GM18502 (cell line): ENCODE results near the gene RBP2.
"Not testable (repeated sequence)": the region's sequence is repeated elsewhere in the genome, so short reads cannot be mapped to it uniquely, and the experiment has no call there.

Experiments
- ATAC-seq: cut with Tn5 transposase; IDR thresholded peaks from one replicate; pipeline ENCODE4 v1.9.1; 2021; ENCODE audit warnings: mild to moderate bottlenecking; ENCODE audit not compliant: unreplicated experiment, poor library complexity

RBP2 gene

DNA sequence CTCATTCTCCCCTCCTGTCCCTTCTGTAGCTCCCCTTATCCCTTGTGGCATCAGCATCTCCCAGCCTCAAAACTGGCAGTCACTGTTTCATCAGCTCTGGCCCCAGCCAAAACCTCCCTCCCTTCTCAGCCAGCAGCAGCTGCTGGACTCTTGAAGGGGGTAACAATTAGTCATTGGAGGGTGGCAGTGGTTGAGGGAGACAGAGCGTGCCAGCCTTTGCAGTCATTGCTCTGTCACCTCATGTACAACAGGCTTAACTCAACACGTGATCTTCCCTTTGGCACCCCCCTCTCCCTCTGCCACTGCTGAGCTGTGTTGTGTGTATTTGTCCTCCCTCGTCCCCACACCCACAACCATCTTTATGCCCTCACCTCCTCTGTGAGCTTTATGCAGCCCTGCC, 28.2 kb downstream of the RBP2 start:
- no peak for ATAC-seq

DNA sequence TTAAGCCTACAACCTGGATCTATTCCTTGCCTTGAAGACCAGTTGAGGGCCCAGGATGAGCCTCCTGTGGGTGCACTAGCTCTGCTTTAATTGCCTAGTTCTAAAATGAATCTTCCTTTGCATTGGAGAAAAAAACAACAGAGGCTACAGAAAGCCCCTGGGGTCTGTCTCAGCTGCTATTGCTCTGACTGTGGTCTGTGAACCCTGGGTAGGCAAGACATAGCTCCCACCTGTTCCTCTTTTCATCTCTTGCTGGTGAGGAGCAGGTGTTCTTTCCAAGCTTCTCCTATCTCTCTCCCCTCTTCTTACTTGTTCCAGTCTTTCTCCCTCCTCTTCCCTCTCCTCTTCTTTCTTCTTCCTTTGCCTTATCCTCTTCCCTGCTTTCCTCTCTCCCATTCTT, 28.8 kb downstream of the RBP2 start:
- no peak for ATAC-seq

DNA sequence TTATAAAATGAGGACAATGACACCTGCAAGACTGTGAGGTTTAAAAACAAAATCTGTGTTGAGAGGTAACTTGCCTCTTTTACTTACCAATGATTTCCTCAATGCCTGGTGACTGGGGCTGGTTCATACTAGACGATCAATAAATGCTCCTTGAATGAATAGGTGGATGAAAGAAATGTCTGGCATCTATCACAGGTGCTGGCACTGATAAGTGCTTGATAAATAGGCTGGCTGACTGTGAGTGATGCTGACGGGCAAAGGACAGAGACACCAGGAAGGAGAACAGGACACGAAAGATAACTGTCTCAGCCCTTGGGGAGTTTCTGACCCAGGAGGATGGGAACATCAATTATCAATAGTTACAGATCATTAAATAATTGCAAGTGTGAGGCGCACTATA, 31.9 kb downstream of the RBP2 start:
- no peak for ATAC-seq

DNA sequence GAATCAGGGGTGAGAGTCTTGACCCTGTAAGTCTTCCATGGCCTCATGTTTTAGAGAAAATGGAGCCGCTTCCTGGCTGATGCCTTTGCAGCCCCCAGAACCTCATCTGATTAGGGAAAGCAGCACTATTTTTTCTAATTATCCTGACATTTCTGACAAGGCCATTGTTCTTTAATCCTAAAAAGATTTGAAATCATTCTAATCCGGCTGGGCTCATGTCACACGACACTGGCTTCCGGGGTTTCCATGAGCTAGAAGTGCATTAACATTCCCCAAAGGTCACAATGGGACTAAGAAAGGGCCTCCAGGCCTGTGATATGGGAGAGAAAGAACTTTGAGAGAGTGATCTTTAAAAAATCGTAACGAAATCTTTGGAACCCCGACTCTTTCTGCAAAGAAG, 33.1 kb downstream of the RBP2 start:
- no peak for ATAC-seq

- ATAC-seq = no peak
Measured at GRCh38 chr3:139441656-139442055, 34.7 kb downstream of the RBP2 start.

DNA sequence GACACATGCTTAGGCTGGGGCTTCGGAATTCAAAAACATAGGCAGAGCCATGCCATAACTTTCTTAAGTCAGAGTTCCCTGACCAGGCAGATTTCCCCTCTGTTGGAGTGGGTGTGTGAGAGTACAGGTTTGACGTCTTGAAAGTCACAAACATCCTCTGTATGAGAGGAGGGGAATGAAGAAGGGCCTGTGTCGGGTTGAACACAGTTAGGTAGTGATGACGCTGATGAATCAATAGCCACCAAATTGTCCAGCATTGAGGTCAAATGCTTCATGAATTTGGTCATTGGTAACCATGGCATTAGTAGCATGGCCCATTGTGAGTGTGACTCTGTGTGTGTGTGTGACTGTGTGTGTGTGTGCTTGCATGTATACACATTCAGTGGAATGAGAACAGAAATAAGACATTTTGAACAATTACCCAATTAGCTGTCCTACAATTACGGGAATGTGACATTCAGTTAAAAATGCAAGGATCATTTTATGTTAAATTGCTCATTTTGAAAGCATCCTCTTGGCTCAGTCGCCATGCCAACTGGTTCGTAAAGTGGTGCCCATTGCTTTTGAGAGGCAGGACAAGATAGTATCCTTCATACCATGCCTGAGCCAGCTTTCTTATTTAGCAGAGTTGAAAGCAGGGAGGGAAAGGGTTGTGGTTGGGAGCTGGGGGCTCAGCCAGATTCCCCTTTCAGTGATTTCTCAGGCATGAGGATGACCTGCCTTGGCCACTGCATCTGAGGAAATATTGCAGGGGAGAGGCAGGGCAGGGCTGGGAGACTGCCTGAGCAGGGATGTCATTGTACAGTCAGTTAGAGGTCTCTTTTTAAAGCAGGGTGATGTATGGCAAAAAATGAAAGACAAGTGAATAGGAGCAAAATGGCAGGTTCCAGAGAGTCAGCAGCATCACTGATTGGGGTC, 35.4 kb downstream of the RBP2 start:
- ATAC-seq = no peak

DNA sequence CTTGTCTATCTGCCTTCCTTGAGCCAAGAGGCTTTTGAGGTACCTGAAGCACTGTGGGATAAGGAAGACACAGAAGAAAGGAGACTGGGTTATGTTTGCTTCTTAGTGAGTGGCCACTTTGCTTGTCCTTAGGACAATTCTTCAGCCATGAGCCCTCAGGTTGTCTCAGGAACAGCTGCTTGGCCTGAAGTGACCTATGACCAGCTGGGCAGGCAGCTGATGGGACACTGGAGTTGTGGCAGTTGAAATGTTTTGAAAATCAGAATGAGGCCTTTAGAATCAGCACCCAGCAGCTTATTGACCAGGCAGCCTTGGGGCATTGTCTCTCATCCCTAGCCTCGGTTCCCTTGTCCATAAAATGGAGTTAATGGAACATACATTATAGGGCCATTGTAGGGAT, 37.0 kb downstream of the RBP2 start:
- ATAC-seq = no peak

- no peak for ATAC-seq
Measured at GRCh38 chr3:139434764-139435307, 41.5 kb downstream of the RBP2 start.

GRCh38 chr3:139434228-139434627, 42.1 kb downstream of the RBP2 start:
- no peak for ATAC-seq

DNA sequence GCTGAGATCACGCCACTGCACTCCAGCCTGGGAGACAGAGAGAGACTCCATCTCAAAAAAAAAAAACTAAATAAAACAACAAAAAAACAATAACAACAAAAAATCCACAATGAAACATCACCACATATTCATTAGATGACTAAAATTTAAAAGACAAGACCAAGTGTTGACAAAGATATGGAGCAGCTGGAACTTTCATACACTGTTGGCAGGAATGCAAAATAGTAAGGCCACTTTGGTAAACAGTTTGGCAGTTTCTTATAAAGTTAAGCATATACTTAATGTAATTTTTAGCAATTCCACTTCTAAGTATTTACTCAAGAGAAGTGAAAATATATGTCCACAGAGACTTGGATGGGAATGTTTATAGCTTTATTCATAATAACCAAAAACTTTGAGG, 43.2 kb downstream of the RBP2 start:
- ATAC-seq = no peak

DNA sequence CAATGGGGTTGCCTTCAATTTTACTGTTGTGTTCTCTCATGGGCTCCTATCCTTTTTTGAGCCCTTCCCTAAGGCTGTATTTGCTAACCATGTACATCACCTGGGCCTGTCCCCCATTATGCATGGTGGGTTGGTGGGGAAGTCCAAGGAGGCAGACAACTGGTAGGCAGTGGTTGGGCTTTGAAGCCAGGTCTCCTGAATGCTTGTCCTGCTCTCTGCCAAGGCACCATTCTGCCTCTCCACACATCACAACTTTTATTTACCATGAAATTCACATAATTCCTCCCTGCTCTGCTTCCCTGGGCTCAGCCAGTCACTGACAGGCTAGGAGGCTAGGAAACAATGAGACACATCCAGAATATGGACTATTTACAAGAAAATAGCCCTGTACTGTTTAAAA, 45.8 kb downstream of the RBP2 start:
- ATAC-seq = no peak

- ATAC-seq = peak; percentile 86
Measured at GRCh38 chr3:139427283-139428060, 48.8 kb downstream of the RBP2 start.

- ATAC-seq = no peak
Measured at GRCh38 chr3:139425745-139426400, 50.4 kb downstream of the RBP2 start.

- ATAC-seq = no peak
Measured at GRCh38 chr3:139423232-139423631, 53.1 kb downstream of the RBP2 start.

DNA sequence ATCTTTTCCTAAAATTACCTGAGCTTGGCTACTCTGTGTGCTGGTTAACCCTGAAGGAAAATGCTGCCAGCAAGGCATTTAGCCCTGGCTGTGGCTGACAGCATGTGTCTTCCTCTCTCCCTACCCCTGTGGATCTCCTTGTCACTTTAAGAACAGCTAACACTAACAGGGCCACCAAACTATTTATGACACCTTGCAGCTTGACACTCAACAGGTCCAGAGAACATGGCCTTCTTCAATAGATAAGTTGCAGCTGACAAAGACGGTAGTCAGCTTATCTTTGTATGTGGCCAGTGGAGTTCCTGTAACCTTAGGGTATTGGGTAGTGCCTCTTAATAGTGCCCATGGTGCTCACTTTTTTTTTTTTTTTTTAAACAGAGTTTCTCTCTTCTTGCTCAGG, 54.9 kb downstream of the RBP2 start:
- ATAC-seq = no peak

GRCh38 chr3:139421040-139421439, 55.3 kb downstream of the RBP2 start:
- ATAC-seq = no peak

DNA sequence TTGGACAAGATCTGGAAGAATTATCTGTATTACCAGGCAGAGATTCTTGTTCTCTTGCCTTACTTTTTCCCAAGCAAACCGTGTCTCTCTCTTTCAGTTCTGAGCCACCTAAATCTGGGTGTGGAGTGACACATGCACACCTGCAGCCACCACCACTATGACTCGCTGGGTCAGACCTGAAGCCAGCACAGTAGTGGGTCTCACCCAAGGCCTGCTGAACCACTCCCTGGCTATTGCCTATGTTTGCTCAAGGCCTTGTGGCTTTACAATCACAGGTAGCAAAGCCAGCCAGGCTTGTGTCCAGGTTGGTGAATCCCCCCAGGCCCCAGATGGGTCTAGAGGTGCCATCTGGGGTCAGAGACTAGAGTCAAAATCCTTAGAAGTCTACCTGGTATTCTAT, 58.2 kb downstream of the RBP2 start:
- ATAC-seq = no peak

DNA sequence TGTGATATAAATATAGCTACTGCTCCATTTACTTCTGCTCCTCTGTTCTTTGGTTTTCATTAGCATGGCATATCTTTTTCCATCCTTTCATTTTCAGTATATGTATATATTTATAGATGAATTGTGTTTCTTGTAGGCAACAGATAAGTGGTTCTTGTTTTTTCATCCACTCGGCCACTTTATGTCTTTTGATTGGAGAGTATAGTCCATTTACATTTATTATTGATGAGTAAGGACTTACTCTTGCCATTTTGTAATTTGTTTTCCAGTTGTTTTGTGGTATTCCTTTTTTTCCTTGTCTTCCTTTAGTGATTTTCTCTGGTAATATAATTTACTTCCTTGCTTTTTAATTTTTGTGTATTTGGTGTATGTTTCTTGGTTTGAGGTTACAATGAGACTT, 60.0 kb downstream of the RBP2 start:
- ATAC-seq = no peak

GRCh38 chr3:139414608-139415224, 61.6 kb downstream of the RBP2 start:
- no peak for ATAC-seq

- not testable (repeated sequence) for ATAC-seq
Measured at GRCh38 chr3:139412891-139413290, 63.4 kb downstream of the RBP2 start.
